Activated CD4-positive, alpha-beta T cell treated with anti-CD3 and anti-CD28 coated beads, Interleukin-2, amount 50 U/mL, for 4 hours (primary cell): ENCODE data around the gene GUCY2D.
A peak's percentile ranks its signal among the peaks of the same experiment; 100 is the strongest.
"Not testable (repeated sequence)": the region's sequence is repeated elsewhere in the genome, so short reads cannot be mapped to it uniquely, and the experiment has no call there.

Source experiments
- DNase-seq, 2 experiments: peaks; one replicate each; pipeline ENCODE4 v3.0.0-alpha.2; 2020

The GUCY2D gene

DNA sequence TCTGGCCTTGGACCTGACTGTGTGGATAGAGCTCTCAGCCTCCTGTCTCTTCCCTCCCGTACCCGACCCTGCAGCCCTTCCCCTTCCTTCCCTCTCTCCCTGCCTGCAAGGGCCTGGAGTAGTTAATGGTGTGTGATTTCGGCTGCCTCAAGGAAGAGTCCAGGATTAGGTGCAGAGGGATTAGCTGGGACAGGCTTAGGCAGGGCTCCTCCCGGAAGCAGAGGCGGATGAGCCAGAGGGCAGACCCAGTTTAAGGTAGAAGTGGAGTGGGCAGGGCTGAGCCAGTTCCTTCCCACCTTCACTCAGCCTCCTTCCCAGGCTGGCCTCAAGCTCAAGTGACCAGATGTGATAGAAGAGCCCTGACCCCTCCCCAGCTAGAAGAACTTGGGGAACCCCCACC, 16.8 kb downstream of the GUCY2D start:
- no peak for DNase-seq

DNA sequence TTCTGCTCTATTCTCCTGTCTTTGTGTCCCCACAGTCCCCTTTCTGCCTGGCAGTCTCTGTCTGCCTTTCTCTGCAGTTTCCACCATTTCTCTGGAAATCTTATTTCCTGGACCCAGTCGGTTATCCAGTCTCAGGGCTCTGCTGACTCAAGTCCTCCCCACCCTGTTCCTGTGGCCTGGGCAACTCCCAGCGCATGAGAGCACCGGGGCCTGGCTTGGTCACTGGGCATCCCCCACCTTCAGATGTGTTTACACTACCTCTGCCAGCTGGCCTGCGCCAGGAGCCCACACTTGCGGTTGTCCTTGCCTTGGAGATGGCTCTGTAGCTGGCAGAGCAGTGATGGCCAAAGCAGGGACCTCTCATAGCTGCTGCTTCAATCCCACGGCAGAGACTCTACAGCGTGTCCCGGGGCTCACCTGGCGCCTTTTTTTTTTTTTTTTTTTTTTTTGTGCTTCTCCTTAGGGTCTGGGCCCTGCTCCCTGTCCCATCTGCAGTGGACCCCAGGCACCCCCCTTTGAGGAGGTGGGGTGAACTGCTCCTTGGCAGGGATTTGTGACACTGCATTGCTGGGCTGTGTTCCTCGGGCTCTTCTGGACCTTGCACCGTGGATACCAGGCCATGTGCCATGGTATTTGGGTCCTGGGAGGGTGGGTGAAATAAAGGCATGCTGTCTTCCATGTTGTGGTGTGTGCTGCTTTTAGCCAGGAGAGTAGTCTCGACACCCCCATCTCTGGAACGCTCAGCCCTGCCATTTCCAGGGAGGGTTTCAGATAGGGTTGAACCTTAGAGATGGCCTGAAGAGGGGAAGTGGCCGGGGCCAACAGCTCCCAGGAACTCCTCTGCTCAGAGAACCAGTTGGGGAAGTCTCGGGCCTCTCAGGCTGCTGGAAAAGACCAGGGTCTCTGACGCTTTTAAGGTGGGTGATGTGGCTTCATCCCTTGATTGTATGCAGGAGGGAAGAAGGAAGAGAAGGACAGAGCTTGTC, 17.5 kb downstream of the GUCY2D start:
- DNase-seq, result no peak

DNA sequence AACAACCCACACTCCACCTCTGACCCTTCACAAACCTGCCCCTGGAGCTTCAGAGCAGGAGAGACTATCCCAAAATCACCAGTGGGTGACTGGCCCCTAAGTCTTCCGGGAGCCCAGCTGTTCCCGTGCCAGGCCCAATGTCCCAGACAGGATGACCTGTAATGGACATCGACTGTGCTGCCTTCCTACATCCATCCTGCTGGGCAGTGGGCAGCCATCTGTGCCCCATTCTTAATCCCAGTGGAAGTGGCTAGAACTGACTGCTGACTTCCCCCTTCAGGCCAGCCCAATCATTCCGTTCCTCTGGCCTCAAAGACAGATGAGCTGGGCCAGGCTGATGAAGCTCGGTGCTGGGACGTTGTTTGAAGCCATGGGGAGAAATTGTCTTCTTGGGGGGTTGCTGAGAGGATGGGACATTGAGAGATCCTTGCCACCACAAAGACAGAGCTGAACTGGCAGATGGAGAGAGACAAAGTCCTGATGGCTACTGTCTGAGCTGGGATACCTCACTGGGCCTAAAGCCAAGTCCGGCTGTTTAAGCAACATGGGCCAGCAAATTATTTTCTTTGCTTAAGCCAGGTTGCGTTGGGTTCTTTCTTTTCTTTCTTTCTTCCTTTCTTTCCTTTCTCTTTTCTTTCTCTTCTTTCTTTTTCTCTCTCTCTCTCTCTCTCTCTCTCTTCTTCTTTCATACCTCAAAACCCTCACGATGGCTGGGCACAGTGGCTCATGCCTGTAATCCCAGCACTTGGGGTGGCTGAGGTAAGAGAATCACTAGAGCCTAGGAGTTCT, 18.6 kb downstream of the GUCY2D start:
- no peak for DNase-seq

DNA sequence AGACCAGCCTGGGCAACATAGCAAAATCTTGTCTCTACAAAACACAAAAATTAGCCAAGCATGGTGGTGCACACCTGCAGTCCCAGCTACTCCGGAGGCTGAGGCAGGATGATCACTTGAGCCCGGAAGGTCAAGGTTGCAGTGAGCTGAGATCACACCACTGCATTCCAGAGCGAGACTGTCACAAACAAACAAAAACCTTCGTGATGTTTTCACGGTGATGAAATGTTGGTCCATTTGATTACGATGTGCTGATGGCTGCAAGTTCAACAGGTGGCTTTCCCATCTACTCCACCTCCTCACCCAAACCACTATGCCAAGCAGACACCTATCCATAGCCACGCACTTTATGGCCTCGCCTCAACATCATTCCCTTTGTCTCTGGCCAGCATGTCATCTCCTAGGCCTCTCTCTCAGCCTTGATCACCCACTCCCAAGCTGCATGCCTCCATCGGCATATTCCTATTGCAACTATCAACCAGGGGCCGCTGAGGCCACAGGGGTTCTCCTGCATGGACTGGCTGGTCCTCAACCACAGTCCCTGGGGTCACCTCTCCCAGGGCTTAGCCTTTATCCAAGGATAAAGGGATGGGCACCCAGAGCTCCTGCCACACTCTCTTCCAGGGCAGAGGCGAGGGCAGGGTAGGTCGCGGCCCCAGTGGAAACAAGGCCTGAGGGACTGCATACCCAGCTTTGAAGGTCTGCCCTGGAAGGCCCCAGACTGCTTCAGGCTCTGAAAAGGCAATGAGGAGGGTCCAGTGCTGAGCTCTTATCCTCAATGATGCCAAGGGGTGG, 19.3 kb downstream of the GUCY2D start:
- no peak for DNase-seq

DNA sequence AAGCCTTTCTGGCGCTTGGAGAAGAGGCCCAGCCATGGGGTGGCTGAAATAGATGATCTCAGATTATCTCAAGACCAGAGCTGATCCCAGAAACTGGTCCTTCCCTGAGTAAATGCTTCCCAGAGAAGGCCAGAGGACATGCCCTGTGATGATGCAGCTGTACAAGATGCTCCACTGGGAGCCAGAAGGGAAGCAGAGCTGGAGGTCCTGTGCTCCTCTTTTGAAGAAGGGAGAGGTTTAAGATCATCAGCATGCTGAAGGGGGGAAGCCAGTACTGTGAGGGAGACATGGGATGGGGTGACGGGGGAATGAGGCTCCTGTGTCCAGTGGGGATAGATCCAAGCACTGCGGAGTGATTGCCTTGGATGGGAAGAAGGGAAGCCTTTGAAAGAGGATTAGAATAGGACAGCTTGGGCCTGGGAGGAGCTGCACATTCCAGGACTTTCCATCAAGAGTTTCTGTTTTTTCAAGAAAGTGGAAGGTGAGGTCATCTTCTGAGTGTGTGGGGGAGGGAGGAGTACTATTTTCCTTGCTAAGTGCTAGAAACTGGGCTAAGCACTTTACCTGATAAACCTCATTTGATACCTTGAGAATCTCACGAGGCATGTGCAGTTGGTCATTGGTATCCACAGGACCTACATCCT, 20.1 kb downstream of the GUCY2D start:
- DNase-seq, result no peak

DNA sequence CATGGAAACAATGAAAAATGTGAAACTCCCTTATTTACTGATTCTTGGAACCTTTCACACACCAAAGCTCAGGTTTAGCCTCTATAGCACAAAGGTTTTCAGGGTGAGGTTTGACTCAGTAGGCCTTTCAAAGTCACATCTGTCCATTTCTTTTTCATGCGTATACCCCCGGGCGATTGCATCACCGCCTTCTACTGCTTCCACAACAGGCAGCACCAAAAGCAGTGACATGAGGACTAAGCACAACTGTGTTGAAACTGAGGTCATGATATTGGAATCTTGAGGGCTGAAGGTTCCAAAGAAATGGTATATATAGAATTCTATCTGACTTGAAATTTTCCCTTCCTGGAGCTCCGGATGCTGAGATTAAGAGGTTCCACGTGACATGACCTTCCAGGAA, 21.7 kb downstream of the GUCY2D start:
- DNase-seq, result not testable (repeated sequence)

DNA sequence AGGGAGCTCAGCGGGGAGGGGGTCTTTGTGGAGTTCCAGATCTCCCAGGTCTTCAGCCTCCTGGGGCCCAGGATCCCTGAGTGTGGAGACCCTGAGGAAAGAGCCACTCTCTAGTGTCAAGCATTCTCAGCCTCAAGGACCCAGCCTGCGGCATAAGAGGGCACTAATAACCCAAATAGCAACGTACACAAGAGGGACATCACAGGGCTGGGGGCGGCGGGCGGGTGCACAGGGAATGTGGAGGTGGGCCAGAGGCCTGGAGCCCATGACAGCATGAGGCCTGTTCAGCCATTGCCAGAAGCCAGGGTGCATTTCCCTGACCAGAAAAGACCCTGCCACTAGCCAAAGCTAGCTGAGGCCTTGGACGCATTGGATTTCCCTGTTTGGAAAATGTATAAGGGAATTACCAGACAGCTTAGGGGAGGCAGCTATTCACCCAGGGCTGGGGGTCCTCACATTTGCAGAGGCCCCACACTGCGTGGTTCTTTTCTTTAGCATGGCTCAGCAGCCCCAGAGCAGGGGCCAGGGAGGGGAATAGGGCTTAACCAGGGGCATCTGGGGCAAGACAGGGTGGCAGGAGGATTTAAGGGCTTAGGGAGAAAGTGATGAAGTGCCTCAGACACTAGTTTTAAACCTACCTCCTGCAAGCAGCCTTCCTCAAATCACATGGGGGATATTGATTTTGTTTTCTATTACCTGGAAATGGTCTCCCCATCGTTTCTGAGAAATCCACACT, 22.9 kb downstream of the GUCY2D start:
- no peak for DNase-seq

DNA sequence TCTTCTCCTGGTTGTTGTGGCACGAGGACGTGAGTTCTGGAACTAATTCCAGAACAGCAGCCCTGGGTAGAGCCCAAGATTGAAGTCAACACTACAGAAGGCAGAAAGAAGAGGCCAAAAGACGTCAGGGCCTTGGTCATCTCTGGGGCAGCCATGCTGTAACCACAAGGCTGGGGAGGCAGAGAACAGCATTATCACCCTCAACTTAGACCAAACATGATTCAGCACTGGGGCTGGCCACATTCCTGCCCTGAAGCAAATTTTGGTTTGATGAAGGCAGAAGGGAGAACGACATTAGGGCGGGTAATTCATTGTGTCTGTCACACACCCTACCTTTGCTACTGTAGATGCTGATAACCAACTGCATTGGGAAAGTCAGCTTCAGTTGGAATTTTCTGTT, 26.7 kb downstream of the GUCY2D start:
- DNase-seq, result no peak

DNA sequence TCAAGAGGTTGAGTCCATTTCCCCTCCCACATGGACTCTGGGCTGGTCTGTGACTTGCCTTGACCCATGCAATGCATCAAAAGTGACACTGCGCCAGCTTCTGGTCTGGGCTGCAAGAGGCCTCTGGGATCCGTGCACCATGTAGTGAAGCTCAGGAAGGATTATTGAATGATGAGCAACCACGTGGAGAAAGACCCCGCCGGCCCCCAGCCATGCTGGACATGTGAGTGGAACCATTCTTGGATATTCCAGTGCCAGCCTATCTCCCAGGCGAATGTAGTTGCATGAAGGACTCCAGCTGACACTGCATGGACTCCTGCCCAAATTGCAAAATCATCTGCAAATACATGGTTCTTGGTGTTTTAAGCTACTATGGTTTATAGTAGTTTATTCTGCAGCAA, 28.8 kb downstream of the GUCY2D start:
- no peak for DNase-seq

DNA sequence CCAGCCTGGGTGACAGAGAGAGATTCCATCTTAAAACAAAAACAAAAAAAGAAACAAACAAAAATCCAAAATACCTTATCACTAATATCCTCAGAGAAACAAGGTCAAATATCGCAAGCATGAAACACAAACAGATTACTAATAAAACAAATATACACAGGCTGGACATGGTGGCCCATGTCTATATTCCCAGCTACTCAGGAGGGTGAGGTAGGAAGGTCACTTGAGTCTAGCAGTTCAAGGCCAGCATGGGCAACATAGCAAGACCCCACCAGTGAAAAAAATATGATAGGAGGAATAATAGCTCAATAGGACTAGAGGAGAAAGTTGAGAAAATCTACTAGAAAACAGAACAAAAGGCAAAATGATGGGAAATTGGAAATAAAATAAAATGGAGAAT, 29.5 kb downstream of the GUCY2D start:
- DNase-seq, result no peak

DNA sequence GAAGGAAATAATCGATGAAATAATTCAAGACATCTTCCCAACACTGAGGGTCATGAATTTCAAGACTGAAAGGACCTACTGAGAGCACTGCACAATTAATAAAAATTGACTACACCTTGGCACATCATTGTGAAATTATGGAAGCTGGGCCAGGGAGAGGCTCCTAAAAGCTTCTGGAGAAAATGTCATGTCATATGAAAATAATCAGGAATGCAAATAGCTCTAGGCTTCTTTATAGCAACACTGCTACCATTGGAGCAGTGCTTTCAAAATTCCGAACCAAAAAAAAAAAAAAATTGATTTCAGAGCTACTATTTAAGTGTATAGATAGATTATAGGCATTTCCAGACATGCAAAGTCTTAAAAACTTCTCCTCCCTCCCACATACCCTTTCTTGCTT, 30.0 kb downstream of the GUCY2D start:
- DNase-seq, result no peak

DNA sequence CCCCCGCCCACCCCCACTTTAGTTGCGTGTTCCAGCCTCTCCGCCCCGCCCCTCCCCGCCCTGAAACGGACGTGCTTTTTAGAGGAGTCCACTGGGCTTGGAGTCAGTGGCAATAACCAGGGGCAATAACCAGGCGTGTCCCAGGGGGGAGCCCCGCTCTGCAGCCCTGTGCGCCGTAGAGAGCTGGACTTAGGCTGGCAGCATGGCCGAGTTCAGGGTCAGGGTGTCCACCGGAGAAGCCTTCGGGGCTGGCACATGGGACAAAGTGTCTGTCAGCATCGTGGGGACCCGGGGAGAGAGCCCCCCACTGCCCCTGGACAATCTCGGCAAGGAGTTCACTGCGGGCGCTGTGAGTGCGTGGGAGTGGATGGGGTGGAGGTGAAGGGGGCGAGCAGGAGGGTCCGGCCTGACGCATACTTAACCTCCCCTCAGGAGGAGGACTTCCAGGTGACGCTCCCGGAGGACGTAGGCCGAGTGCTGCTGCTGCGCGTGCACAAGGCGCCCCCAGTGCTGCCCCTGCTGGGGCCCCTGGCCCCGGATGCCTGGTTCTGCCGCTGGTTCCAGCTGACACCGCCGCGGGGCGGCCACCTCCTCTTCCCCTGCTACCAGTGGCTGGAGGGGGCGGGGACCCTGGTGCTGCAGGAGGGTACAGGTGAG, 36.7 kb downstream of the GUCY2D start, which contains the start of gene ALOX15B:
TSS of gene ALOX15B (plus strand) at position 106 of the 657 bp plus-strand sequence. CDS start at position 203, 97 bp downstream.
- no peak for DNase-seq

DNA sequence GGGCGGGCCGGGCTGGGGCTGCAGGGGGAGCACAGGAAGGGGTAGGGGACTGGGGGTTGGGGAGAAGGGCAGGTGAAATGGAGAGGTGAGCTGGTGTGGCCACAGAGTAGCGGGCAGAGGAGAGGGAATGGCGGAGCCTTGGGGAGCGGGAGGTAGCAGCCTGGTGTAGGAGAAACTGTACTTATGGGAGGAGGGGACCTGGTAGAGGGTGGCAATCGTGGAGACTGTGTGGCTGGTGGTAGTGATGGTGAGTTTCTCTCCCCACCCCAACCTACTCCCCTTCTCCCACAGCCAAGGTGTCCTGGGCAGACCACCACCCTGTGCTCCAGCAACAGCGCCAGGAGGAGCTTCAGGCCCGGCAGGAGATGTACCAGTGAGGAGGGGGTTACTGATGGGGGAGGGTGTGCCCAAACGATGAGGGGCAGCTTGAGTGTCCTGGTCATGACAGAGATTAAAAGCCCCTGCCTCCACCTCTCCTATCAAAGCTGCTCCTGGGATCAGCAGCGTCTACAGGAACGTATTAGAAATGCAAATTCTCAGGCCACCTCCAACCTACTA, 37.3 kb downstream of the GUCY2D start:
- DNase-seq, result no peak

DNA sequence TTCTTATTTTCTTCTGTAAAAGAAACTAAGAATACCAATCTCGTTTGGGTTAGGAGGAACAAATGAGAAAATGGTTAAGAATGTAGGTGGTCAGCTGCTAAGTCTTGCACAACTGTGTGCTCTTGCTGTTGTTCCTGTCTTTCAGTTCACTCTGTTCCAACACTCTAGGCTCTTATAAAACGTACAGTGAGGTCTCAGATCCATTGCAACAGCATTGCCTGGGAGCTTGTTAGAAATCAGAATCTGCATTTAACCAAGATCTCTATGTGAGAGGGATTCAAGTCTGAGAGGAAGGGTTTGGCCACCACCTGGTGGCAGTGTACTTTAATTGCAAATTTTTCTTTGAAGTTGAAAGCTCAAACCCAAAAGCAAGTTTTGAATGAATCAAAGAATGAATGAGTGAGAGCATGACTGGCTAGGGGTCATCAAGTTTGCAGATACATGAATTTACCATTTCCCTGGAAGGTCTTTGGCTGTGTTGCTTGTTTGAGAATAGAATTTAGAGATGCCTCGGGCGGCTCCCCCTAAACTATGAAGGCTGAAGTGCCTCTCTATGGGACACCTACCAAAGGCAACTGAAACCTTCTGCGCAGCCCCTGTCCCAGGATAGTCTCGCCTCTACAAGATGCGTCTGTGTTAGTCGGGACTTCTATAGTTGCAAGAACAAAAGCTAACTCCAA, 39.0 kb downstream of the GUCY2D start:
- DNase-seq, result peak; percentile 26 to 31

DNA sequence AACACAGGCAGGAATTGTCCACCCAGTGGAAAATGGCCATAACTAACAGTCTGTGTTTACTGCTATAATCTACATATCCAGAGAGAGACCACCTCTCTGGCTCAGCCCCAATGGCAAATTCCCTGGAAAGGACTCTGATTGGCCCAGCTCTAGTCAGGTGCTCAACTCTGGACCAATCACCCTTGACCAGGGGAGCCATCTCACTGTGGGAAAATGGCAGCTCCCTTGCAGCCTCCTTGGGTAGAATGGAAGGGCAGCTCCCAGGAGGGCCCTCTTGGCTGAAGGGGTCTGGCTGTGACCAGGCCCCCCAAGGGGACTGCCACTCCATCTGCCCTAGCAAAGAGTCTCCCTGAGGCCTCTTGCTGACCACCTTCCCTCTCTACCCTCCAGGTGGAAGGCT, 39.6 kb downstream of the GUCY2D start:
- no peak for DNase-seq

DNA sequence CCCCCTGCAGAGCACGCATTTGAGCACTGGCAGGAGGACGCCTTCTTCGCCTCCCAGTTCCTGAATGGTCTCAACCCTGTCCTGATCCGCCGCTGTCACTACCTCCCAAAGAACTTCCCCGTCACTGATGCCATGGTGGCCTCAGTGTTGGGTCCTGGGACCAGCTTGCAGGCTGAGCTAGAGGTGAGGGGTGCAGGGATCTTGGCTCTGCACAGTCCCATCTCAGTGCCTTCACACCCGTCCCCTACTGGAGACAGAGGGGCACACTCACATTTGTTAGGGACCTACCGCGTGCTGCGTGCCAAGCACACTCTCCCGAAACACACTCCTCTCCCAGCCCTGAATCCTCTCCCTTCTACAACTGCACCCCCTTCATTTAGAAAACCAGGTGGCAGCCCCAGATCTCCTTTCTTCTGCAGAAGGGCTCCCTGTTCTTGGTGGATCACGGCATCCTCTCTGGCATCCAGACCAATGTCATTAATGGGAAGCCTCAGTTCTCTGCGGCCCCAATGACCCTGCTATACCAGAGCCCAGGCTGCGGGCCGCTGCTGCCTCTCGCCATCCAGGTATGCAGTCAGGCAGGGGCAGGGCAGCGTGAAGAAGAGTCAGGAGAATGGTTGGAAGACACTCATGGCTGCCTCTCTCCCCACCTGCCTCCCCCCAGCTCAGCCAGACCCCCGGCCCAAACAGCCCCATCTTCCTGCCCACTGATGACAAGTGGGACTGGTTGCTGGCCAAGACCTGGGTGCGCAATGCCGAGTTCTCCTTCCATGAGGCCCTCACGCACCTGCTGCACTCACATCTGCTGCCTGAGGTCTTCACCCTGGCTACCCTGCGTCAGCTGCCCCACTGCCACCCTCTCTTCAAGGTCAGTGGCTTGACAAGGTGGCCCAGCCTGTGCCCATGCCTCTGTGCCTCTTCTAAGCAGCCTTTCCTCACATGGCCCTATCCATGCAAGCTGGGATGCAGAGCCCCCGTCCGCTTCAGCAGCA, 42.7 kb downstream of the GUCY2D start:
- no peak for DNase-seq

DNA sequence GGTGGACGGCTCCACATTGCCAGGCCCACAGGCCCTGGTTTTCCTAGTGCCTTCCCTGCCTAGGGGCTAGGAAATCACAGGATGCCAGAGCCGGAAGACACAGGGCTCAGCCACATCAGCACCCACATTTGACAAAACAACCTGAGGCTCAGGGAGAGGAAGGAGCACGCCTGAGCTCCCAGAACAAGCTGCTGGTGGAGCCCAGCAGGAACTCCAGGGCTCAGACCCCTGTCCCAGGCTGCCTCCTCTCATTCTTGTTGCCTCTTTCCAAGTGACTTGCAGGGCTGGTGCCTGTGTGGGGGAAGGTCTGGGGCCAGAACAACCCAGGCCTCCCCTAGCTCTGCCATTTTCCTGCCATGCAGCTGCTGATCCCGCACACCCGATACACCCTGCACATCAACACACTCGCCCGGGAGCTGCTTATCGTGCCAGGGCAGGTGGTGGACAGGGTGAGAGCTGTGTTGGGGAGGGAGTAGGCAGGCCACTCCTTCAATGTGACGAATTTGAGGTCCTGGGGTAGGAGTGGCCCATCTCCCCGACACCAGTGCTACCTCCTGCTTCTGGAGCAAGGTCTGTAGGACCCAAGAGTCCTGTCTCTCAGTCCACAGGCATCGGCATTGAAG, 44.0 kb downstream of the GUCY2D start:
- no peak for DNase-seq
